Measurements from ENCODE around the gene COP1. TPM values are rescaled to one million over a fixed set of nuclear protein-coding genes. Genes with fewer than 3 reads are reported as not detected.
"Not testable (repeated sequence)": the region's sequence is repeated elsewhere in the genome, so short reads cannot be mapped to it uniquely, and the experiment has no call there.

COP1 gene
- 53.2 and 54.2 TPM in 2 replicates for total RNA-seq (2014; rRNA removed; shearing (Covaris generic))

DNA sequence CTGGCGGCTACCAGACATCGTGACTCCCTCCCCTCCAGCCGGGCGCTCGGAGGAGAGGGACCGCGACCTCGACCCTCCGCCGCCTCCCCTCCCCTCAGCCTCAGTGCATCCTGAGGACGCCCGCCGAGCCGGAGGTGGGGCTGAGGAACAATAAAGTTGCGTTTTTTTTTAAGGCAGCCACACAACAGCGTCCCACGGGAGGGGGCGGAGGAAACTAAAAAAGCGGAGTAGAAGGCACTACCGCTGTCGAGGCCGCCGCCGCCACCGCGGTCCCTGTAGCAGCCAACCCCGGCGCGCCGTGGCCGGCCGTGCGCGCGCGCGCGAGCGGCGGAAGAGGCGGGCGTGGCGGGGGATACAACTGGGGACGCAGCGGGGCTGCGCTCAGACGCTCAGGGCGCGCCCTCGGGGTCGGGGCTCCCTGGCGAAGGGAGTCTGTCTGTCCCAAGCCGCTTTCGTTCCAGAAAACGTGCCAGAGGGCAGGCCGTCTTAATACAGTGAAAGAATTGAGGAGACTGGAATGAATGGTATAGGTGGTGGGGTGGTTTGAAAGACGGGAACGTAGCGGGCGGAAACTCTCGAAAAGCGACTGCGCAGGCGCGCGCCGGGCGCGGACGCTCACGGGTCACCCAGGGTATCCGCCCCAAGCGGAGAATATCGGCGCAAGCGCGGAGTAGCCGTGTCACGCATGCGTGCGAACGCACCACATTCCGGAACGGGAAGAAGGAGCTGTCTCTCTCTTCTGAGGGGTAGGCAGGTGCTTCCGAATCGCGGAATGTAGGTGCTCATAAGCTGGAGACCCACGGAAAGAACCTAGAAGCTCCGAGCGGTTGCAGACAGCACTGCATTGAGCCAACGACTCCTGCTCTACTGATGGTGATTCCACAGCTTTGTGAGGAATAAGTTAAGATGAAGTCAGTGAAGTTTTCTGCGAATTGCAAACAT lies at the start of gene COP1:
Gene COP1, minus strand, starts transcription at position 326 of the 942 bp plus-strand sequence. Its CDS starts 308 bp downstream, at position 18.
- peak; percentile 95 for DNase-seq (ENCODE audit: low spot score)

- no peak for DNase-seq (ENCODE audit: low spot score)
These were observed 45.1 kb upstream of the COP1 start for GRCh38 chr1:176252191-176252590.

GRCh38 chr1:176244851-176245250 lies 37.8 kb upstream of the COP1 start:
- no peak for DNase-seq (ENCODE audit: low spot score)

- no peak for DNase-seq (ENCODE audit: low spot score)
These were observed 36.7 kb upstream of the COP1 start for GRCh38 chr1:176243746-176244145.

DNA sequence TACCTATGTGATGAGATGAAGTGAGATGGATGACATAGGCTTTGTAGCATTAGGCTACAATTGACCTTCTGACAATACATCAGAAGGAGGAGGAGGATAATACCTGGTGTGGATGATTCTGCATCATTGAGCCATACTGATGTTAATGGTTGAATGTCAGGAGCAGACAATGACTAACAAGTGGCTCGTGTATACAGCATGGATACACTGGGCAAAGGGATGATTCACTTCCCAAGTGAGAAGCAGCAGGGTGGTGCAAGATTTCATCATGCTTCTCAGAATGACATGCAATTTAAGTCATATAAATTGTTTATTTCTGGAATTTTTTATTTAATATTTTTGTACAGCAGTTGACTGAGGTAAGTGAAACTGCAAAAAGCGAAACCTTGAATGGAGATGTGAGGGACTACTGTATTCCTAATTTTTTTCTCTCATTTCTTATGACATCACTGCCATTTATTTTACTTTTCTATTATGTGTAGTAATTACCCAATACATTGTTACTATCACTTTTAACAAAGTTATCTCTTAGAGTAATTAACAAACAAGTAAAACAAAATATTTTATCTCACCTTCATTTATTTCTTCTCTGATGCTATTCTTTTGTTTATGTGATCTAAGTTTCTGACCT lies 34.4 kb upstream of the COP1 start:
- peak; percentile 76 for DNase-seq (ENCODE audit: low spot score)

DNA sequence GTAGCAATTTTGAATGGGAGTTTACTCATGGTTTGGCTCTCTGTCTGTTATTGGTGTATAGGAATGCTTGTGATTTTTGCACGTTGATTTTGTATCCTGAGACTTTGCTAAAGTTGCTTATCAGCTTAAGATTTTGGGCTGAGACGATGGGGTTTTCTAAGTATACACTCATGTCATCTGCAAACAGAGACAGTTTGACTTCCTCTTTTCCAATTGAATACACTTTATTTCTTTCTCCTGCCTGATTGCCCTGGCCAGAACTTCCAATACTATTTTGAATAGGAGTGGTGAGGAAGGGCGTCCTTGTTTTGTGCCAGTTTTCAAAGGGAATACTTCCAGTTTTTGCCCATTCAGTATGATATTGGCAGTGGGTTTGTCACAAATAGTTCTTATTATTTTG lies 26.6 kb upstream of the COP1 start:
- DNase-seq (ENCODE audit: low spot score), result not testable (repeated sequence)

GRCh38 chr1:176227579-176227978 lies 20.5 kb upstream of the COP1 start:
- DNase-seq (ENCODE audit: low spot score), result no peak

- DNase-seq (ENCODE audit: low spot score), result no peak
These were observed 18.8 kb upstream of the COP1 start for GRCh38 chr1:176225911-176226310.

GRCh38 chr1:176225479-176225875 lies 18.4 kb upstream of the COP1 start:
- DNase-seq (ENCODE audit: low spot score), result no peak

DNA sequence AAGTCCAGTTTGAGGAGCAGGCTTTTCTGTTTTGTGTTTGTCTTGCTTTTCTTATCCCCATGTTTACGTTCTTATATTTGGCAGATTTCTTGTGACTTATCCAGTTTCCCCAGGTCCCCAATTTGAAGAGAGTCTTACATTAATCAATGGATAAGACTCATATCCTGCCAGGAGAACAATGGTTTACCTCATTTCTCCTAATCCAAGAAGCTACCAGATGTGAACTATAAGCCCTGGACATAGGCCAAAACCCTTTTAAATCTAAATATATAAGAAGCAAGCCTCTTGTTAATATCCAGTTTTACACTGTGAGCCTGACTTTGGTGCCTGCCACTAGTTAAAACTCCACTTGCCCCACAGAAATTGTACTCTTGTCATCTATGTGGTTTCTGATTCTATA lies 15.1 kb upstream of the COP1 start:
- no peak for DNase-seq (ENCODE audit: low spot score)

- DNase-seq (ENCODE audit: low spot score), result no peak
These were observed 13.1 kb upstream of the COP1 start for GRCh38 chr1:176220100-176220689.

DNA sequence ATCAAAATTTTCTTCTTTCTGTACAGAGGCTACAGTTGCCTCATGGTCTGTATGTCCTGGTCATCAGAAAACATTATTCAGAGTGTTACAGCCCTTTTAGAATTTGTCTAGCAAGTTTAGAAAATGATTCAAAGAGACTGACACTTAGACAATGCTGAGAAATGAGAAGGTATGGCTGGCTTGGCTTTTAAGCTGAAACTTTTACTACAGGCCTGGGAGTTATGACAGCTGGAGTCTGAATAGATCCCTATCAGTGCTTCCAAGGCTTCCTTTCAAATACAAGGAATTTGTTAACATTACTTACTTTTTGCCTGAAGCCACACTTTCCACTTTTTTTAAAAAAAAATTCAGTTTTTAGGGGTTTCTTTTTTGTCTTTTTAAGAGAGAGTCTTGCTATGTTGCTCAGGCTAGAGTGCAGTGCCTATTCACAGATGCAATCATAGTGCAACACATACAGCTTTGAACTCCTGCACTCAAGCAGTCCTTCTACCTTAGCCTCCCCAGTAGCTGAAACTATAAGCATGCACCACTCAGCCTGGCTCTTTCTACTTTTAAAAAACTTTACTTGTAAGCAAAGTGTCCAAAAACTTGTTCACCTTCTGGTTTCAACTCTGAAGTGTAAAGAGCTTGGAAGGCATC lies 10.5 kb upstream of the COP1 start:
- no peak for DNase-seq (ENCODE audit: low spot score)

GRCh38 chr1:176216031-176216430 lies 8.9 kb upstream of the COP1 start:
- DNase-seq (ENCODE audit: low spot score), result no peak

- no peak for DNase-seq (ENCODE audit: low spot score)
These were observed 4.5 kb upstream of the COP1 start for GRCh38 chr1:176211396-176212165.

- no peak for DNase-seq (ENCODE audit: low spot score)
These were observed 948 bp upstream of the COP1 start for GRCh38 chr1:176208034-176208433.

DNA sequence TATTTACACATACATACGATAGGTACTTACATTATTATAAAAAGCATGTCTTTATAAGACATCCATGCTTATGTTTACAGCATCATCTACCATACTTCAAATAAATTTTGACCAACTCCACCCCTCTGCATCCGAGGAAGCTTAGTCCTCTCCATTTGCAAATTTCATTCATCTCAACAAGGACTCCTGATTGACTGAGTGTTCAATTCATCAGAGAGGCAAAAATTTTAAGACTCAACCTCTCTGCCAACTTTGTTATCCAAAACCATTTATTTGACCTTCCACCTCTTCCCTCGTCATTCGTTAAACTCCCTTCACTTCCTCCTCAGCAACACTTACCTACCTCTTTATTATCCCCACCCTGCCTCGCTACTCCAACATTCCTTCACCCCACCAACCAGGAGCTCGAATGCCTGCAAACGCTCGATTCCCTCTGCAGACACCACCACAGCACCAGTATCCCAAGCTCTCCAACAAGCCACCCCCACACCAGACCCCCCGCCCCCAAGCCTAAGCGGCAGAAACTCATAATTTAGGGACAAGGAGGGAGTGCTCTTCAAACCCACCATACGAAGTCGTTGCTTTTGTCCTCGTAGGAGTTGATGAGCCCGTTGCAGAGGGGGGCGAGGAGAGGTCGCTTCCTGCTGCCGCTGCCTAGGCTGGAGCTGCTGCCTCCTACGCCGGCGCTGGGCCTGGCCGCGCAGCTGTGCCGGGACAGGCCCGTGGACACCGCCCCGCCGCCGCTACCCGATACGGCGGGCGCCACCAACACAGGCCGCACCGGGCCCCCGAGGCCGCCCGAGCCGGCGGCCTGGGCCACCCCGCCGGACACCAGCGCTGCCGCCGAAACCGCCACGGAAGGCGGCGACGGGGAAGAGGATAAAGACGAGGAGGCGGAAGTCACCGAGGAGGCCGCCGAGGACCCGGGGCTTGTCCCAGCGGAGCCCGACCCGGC lies 803 bp downstream of the COP1 start:
- DNase-seq (ENCODE audit: low spot score), result peak; percentile 40

GRCh38 chr1:176205332-176205914 lies 1.7 kb downstream of the COP1 start:
- no peak for DNase-seq (ENCODE audit: low spot score)

- DNase-seq (ENCODE audit: low spot score), result not testable (repeated sequence)
These were observed 2.4 kb downstream of the COP1 start for GRCh38 chr1:176204655-176205054.

DNA sequence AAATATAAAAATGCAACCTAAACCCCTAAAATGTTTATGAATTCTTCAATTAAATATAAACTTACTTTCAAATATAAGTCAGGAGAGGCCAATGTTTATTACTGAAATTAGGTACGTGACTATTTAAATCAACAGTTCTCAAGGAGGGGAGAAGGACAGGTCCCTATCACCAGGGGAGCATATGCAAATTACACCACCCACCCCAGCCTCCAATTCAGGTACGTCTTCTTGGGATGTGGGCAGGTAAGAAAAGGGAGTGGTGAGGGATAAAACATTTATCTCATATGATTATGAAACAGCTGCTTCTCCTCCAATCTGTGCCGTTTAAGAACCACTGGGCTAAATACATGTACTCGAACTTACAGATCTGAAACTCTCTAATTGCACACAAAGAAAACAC lies 3.4 kb downstream of the COP1 start:
- no peak for DNase-seq (ENCODE audit: low spot score)

GRCh38 chr1:176201568-176201967 lies 5.5 kb downstream of the COP1 start:
- no peak for DNase-seq (ENCODE audit: low spot score)
